ENCODE measurements around the gene SESTD1.

SESTD1 gene

DNA sequence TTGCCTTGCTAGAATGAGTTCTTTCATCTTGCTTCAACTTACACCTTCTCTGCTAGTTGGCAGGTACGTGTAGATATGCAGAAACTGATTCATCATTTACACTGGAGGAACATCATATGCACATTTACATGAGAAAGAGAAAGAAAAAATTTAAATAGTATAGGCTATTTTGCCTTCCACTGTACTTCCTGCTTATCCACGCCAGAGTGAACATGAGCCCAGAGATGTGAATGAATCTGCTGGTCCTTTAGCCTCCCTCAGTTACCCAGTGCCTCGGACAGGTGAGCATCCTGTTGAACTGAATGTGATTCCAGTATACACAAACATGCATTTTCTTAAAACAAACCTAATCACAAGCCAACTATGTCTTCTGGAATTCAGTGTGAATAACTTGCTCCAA is 83.6 kb downstream of the SESTD1 start:
- no peak for DNase-seq

DNA sequence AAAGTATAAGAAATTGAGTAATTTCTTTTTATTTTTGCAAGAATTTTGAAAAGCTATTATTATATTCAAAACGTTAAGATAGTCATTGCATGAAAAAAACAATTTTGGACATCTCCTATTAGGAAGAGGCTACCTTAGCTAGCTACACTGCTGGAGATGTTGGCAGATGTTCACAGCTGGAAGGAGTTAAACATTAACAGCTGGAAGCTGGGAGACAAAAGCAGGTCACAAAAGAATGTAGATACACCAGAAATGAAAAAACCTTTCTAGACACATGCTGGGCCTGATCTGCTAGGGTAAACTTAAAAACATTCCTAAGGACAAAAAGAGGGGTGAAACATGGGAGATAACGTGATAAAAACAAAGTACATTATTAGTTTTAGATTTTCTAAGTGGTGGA is 84.4 kb downstream of the SESTD1 start:
- no peak for DNase-seq

DNA sequence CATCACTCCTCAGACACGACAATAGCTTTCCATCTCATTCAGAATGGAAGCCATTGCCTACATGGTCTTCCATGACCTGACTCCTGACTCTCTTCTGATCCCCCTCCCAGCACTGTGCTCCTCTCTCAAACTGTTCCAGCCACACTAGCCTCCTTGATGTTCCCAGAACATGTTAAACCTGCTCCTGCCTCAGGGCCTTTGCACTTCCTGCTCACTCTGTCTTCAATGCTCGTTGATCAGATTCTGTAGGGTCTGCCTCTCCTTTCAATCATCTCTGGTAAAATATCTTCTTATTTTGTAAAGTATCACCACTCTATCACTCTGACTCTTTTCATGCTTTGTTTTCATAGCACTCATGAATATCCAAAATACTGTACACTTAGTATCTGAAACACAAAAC is 84.9 kb downstream of the SESTD1 start:
- no peak for DNase-seq

DNA sequence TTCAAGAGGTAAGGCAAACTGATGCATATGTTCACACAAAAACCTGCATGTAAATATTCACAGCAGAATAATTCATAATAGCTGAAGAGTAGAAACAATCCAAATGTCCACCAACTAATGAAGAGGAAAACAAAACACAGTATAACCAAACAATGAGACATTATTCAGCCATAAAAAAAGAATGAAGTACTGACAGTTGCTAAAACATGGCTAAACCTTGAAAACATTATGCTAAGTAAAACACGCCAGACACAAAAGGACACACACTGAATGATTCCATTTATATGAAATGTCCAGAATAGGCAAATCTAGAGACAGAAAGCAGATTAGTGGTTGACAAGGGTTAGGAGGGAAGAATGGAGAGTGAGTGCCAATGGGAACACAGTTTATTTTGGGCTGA is 86.9 kb downstream of the SESTD1 start:
- no peak for DNase-seq

DNA sequence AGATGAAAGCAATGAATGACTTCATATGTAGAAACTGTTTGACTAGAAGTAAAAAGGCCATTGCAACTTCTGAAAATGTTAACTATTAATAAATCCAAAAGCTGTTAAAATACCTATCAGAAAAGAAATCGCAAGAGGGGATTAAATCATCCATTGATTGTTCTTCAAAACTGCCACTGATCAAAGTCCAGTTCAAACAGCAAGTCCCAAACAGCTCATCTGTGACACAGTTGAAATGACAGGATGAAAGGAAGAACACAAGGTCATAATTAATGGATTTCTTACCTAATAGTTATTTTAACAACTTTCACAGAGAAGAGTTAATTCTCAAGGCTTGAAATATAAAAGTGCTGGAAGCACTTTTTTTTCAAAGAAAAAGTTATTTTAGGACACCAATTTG is 90.4 kb downstream of the SESTD1 start:
- DNase-seq, result no peak

DNA sequence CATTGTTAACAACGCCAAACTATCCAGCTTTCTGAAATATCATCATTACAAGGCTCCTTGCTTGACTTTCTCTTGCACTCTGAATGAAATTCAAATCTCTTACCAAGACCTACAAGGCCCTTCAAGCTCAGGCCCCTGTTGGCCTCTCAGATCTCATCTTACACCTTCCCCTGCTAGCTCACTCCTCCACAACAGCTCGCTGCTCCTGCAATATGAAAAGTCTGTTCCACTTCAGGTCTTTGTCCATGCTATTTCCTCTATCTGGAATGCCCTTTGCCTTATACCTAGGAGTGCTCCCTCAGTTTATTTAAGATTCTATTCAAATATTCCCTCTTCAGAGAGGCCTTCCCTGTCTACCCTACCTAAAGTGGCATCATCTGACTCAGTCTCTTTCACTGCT is 91.7 kb downstream of the SESTD1 start:
- no peak for DNase-seq

DNA sequence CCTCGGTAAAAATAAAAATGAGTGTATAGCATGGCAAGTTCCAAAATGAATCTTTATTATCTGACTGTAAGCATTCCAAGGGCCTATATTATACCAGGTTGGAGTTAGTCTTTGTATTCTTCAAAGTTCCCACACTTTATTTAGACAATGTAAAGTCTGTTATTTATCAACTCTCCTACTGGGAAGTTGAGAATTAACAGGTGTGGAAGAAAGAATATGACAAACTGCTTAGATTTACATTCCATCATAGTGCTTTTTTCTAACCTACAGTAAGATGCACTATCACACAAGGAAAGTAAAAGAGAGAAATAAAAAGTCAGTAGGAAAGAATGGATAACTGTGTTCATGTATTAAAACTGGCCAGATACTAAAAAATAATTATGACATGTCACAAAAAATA is 93.3 kb downstream of the SESTD1 start:
- DNase-seq, result no peak

DNA sequence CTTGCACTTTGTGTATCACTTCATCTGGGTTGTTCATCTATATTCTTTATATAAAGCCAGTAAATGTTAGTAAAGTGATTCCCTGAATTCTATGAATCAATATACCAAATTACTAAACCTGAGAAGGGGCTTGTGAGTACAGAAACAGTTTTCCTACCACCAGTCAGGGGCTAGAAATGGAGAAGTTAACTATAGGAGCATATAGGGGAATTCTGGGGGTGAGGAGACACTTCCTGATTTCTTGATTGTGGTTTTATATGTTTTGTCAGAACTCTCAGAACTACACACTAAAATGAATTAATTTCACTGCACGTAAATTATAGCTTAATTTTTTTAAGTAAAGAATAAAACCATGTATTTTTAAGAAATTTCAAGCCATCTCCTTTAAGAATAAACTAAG is 93.7 kb downstream of the SESTD1 start:
- DNase-seq, result no peak

DNA sequence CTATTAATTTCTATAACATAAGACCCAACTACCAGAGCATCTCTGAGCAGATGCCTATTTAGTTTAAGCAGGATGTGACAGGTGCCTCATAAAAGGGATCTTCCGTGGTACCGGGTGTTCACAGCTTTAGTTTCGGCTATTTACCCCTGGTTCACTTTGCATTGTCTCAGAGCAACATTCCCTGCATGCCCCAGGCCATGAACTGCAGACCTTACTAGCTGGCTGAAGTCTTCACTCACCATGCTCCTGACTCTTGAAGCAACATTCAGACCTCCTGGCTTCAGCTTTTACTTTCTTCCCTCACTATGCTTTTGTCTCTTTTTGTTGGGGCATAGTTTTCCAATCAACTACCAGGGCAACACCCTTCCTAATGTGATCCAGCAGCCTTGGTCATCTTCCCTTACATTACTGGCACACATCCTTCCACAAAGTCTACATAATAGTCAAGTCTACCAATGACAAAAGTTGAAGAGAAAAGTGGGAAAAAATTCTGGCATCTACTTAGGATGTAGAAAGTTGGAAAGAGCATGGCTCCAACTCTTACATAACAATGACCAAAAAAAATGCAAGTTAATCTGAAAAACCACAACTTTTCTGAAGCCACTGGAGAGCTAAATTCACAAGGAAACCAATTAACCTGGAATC is 99.2 kb downstream of the SESTD1 start:
- no peak for DNase-seq

DNA sequence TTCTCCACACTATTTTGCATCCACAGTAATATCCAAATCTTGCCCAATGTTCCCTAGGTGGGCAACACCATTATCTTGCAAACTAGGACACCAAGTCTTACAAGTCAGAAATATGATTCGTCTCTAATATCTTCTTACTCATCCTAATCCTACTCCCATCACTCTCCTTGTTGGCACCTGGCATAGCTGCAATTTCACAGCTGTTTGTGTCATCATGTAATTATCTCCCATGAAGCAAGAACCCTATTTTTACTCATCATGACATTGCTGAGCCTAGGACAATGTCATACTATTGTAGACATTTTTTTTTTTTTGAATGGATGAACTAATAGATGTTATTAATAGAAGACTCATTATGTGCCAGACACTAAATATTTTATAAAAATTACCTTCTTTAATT is 123.4 kb downstream of the SESTD1 start:
- no peak for DNase-seq

DNA sequence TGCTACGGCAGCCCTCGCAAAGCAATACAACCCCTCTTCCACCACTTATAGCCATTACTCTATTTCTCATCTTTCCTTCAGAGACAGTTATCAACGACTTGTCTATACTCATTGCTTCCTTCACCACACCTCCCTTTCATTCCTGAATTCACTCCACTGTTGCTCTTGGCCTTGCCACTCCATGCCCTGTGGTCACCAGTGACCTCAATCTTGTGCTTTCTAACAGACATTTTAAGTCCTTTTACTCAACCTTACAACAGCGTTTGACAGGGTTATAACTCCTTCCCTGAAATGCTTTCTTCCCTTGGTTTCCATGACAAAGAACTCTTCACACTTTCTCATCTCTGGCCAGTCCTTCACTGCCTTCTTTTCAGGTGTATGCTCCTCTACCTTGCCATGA is 124.1 kb downstream of the SESTD1 start:
- DNase-seq, result no peak

DNA sequence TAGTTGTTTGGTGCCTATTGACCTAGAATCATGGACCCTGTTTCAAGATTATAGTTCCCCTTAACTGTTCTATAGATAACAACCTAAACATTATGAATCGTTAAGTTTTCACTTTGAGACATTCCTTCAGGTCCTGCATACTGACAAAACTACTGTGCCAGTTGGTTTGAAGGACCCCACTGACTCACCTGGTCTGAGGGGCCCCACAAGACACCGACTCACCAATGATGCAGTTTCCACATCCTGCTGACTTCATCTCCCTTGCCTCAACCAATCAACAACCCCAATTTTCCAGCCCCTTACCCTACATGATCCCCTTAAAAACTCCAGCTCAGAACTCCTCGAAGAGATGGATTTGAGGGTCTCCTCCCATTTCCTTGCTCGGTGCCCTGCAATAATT is 125.1 kb downstream of the SESTD1 start:
- no peak for DNase-seq

DNA sequence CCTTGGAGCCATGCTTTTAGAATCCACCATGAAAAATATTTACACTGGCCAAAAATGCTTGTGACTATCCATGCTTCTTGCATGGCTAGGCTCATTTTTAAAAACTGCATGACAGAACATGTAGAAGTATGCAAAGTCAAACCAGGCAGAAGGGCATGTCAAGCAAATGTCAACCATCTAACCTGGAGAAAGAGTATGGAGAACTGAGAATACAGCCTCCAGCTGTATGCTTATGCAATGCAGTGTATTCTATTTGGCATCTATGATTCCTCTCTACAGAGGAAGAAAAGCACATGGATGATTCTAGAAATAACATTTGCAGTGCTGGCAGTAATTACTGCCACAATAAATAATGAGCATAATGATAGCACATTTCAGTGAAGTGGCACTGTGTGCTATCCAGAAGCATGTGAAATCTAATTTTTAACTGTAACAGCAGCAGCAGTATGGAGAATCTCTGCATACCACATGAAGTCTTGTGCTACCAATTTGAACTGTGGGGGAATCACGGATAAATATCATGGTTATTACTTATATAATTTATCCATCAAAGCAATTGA is 127.4 kb downstream of the SESTD1 start:
- no peak for DNase-seq

DNA sequence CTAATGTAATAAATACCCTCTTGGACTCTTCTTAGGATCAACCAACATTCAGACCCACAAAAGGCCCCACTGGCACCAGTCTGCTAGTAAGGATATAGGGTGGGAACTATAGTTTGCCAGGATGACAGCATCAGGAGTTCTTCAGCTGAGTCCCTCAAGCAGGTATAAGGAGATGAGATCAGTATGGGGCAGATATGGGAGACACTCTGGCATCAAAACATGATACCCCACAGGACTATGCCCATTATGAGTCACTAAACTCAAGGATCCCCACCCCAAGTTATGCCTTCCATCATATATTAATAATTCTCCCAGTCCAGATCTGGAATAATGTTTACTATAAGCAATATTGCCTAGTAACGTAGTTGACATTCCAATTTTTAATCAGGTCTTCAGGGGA is 131.6 kb downstream of the SESTD1 start:
- no peak for DNase-seq

DNA sequence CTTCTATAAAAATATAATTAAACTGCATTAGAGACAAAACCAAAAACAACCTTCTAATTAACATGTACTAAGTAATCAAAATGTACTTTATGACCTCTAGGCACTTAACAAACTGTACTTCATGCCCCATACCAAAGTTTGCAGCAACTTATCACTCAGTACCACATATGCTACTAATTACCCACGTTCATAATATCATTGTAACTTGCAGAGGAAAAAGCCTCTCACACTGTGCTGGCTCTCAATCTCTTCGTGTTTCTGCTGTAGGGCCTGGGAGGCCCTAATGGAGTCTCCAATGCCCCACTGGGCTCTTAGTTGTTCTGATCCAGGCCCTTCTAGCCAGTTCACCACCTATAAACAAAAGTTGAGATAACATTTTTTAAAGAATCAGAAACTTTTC is 132.6 kb downstream of the SESTD1 start:
- no peak for DNase-seq

DNA sequence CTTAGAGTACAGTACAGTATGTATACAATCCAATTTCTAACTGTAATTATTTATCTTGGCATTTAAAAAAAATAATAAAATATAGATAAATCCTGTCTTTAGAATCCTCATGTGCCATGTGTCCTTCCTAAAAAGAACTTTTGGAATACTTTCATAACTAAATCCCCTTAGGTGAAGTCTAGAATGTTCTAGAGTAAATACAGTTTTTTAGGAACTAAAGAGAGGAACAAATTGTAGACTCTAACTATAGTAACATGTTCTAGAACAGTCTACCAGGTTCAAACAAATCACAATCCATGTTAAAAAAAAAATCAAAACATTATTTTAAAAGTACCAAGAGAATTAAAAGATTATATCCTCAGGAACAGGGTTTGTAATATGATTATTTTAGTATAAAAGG is 134.1 kb downstream of the SESTD1 start:
- DNase-seq, result no peak

DNA sequence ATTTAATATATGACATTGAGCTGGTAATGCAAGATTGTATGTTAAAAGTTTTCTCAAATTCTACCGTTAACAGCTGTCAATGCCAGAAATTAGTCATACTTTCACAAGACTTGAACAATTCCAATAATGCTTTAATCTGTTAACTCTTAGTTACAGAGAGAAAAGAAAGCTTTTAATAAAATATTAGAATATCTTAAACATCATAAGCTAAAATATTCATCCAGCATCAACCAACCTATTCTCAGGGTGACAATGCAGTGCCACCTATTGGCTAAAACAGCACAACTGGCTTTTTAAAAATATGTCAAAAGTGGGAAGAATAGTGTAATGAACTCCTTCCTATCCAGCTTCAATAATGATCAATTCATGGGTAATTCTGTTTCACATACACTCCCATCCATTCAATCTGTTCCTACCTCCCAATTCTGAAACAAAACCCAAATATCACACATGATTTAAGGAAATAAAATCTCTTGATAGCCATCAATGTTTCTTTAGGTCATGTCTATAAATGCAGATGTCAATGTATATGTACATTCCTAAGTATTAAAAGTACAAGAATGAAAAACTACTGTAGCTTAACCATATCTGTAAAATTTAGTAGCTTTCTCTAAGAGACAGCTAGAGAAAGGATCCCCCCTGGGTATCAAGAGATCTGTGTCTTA is 134.9 kb downstream of the SESTD1 start:
- no peak for DNase-seq

DNA sequence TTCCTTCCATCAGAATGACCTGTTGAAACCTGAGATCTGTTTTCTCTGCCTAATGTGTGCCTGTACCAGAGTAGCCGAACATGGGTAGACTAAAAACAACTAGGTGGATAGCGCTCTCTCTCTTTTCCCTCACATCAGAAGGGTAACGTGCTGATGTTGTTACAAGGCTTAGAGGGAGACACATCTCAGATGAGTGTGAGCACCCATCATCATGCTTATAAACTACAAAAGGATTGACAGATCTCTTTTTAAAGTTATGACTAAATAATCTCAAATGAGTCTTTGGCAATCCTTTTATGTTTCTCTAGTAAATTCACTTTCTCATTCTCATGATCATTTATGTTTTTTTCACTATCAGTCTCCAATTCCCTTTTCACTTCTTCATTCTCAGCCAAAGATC is 139.2 kb downstream of the SESTD1 start:
- DNase-seq, result no peak

DNA sequence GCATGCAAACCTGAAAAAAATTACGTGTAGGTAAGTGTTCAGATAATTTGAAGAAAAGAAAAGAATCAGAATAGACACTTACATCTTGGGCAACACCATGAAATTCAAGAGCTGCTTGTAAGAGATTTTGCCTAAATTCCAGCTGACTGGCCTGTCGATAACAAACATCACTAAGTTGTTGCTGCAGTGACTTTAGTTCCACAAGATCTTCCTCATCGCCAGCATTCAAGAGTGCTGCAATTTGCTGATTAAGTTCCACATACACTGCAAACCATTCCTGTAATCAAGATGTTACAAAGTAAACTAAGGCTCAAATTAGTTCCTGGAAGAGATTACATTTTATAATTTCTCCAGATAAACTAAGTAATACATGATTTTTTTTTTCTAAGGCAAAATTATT is 140.3 kb downstream of the SESTD1 start:
- no peak for DNase-seq

DNA sequence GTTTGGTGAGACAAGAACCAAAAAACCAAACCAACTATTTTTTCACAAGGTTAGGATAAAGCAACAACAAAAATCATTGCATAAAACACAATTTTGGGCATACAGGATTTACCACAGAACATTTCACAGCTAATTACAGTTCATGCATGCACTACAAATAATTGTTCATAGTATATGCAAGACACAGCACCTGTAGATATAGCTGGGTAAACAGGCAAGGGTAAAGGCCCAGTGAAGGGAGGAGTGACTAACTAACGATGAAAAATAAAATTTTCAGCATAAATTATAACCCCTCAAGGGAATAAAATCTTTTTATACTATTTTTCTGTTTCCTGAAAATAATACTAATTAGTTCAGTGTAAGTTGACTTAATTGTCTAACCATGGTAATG is 141.4 kb downstream of the SESTD1 start:
- DNase-seq, result no peak

DNA sequence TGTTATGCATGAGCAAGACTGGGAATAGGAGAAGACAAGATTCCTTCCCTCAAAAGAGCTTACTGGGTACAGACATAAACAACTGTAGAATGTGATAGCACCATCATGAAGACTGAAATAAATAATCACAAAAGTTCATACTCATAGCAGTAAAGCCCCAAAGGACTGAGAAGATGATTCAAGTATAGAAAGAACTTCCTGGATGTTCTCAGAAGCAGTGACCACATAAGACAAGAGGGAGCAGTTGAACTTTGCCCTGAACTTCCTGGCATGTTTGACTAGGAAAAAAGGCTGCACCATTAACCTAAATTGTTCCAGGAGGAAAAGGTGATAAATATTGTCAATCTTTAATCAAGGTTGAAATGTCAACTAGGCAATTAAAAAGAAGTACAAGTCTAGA is 156.9 kb downstream of the SESTD1 start:
- DNase-seq, result no peak

DNA sequence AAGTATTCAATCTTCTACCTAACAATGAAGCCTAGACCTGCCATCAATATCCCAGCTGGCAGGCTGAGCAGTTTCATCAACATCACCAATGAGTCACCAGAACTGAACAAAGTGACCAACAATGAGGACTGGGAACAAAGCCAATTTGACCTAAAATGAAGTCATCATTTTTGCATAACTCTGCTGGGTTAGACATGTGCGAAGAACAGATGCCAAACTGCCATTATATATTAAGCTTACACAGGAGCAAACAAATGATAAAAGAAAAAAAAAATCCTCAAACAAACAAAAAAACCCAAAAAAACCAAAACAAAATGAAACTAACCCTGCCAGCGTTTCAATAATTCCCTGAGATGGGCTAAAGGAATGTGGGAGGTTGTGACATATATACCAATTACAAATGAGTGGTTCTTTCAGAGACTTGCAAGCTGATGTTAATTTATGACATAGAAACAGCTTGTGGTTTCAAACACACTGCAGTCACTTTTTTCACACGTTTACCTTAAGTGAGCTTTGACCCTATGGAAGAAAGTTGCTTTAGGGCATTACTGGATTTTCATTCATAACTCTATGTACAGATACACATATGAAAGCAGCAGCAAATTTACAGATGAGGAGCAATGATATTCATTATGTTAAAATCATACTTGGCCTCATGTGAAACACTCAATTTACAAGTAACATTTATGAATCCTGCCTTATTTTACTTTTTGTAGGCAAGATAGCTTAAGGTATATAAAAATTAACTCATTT is 157.8 kb downstream of the SESTD1 start:
- DNase-seq, result no peak

DNA sequence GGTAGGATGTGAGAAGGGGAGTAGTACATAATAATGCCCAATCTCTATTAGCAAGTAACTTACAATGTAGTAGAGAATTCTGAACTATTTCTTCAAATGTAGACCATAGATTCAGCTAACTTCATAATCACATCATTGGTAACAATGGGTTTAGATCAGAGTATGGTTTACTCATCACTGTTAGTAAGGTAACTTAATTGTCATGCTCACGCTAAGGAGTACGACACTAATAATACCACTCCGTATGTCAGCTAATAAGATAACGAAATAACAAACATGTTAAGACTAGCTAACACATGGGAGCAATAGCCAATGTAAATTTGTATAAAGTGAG is 158.3 kb downstream of the SESTD1 start:
- no peak for DNase-seq

DNA sequence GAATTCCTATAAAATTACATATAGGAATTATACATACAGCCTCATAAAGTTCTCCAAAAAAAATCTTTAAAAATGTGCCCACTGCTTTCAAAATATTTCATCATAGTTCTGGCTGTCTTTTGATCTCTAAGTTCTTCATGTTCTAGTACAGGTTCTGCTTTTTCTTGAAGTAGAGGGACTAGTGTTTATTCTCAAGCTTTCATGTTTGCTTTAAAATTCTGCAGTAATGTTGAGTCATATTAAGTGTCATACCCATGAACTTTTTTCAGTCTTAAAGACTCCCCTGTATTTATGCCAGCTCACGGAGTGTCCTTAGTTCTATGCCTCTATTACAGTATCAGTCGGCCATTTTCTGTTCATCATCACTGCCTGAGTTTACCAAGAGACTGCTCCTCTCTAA is 159.9 kb downstream of the SESTD1 start:
- no peak for DNase-seq

All from stimulated activated naive CD4-positive, alpha-beta T cell treated with Interleukin-2 at 50 U/mL for 16 hours (primary cell).